Measurements from ENCODE around the gene BRSK1. TPM values are rescaled to one million over a fixed set of nuclear protein-coding genes. Genes with fewer than 3 reads are reported as not detected.

The BRSK1 gene
- total and polyA plus RNA-seq, 2 of the 13 experiments (the other 11 are each of a cell fraction or from before 2014, with no cell fraction given), result 0.18 to 1.2 TPM

DNA sequence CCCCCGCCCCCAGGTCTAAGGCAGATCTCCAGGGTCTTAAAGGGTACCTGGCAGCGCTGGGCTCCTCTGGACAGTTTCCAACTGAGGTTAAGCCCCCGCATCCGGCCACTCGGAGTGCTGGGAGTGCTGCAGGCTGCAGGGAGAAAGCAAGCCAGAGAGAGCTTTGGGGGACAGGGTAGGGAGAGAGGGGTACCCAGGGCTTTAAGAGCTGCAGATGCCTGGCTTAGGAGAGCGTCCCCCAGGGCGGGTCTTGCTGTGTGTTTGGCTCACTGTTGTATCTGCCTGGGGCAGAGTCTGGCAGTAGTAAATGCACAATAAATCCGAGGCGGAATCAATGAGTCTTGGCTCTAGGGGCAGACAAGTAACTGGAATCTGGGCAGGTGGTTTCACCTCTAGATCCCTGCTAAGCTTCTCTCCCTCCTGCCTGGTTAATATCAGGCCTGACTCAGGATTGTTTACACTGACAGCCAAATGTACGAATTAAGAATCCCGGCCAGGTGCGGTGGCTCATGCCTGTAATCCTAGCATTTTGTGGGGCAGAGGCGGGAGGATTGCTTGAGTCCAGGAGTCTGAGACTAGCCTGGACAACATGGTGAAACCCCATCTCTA, 71.5 kb downstream of the BRSK1 start:
- in situ Hi-C loops (cut with HindIII; ENCODE audit: extremely low pct_ligation_motif_present, low pct_unique_long_range_greater_than_20kb), result no loop called here
- BruUV-seq (replicated peaks), result no TSS peak
- Histone ChIP-seq H3K79me2 (ENCODE audit: insufficient read depth, low read length) (no peaks in the 10 kb centered on the region), H3K27ac (ENCODE audit: extremely low read length, insufficient read depth, low read length) (no peak overlapping the region), H3K4me2 (ENCODE audit: low read depth, low read length) (no peak overlapping the region), H3K4me1 (ENCODE audit: insufficient read depth, low read length) (peaks cover 19% of the 10 kb centered on the region), H3K4me3 (replicated peaks in 1 of 3; ENCODE audit: insufficient read depth in 1 of 3, low read depth in 2 of 3, low read length in 3 of 3) (no peak overlapping the region), H3K27me3 (ENCODE audit: control insufficient read depth in 1 of 2, insufficient read depth in 2 of 2, low read length in 2 of 2) (peaks cover 10 to 66% of the 10 kb centered on the region in 2 experiments; a peak in 4 of 5 replicates), H3K9me3 (ENCODE audit: low read length) (no peaks in the 10 kb centered on the region), H3K9ac (ENCODE audit: insufficient read depth, low read depth, low read length) (no peak overlapping the region), H2AFZ (ENCODE audit: low read length) (no peak overlapping the region), H3K36me3 (replicated peaks in 1 of 2; ENCODE audit: control insufficient read depth in 1 of 2, insufficient read depth in 2 of 2, low read length in 2 of 2) (no peaks in the 10 kb centered on the region), H4K20me1 (ENCODE audit: insufficient read depth, low read length) (0 out of 2 replicates have a peak, but pooled peaks cover 4% of the 10 kb centered on the region)
- no peak for DNase-seq (ENCODE audit: low spot score)
- POLR2A ChIA-PET, result no interaction called here
- no peak for ATAC-seq
- 16% methylated on average over 5 of the region's 13 CpGs for WGBS (ENCODE audit: low lambda C conversion rate)
- intact Hi-C loops (cut with micrococcal nuclease; ENCODE audit: unreplicated experiment), result no loop called here
- CTCF ChIA-PET (ENCODE audit: low intra/inter-chr PET ratio, low total read pairs), result no interaction called here
- TF ChIP-seq YEATS4 (CRISPR knock-in tag; IDR thresholded peaks at IDR 0.05; ENCODE audit: borderline replicate concordance) (no peak), JUND (CRISPR knock-in tag; IDR thresholded peaks at IDR 0.05) (no peak), EEA1 (CRISPR knock-in tag; IDR thresholded peaks at IDR 0.05; ENCODE audit: borderline replicate concordance) (no peak), ZNF607 (CRISPR knock-in tag; IDR thresholded peaks at IDR 0.05; ENCODE audit: borderline replicate concordance) (no peak), ZNF577 (CRISPR knock-in tag; IDR thresholded peaks at IDR 0.05; ENCODE audit: borderline replicate concordance, low read depth) (no peak), GABPA (IDR thresholded peaks at IDR 0.05; ENCODE audit: low read depth, low read length) (no peak), GABPA (CRISPR knock-in tag; IDR thresholded peaks at IDR 0.05; ENCODE audit: low read depth) (no peak)
- TF ChIP-seq, protein P1, sequence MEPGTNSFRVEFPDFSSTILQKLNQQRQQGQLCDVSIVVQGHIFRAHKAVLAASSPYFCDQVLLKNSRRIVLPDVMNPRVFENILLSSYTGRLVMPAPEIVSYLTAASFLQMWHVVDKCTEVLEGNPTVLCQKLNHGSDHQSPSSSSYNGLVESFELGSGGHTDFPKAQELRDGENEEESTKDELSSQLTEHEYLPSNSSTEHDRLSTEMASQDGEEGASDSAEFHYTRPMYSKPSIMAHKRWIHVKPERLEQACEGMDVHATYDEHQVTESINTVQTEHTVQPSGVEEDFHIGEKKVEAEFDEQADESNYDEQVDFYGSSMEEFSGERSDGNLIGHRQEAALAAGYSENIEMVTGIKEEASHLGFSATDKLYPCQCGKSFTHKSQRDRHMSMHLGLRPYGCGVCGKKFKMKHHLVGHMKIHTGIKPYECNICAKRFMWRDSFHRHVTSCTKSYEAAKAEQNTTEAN (CRISPR knock-in tag; conservative IDR thresholded peaks at IDR 0.05), result no peak
- FAIRE-seq, result no peak
